ENCODE data around the gene SYNDIG1L.

SYNDIG1L gene

GRCh38 chr14:74414403-74415114, 11.5 kb downstream of the SYNDIG1L start:
- no peak for TF ChIP-seq CTCF (conservative IDR thresholded peaks at IDR 0.05; ENCODE audit: control insufficient read depth, insufficient read depth, low read depth, low read length)
- DNase-seq (ENCODE audit: low read depth) = no peak
- no peak overlapping the region for H3K4me3 ChIP-seq (ENCODE audit: control insufficient read depth, low read depth, low read length)

GRCh38 chr14:74413627-74414026, 12.4 kb downstream of the SYNDIG1L start:
- peak; percentile 3 for DNase-seq (ENCODE audit: low read depth)
- no peak for TF ChIP-seq CTCF (conservative IDR thresholded peaks at IDR 0.05; ENCODE audit: control insufficient read depth, insufficient read depth, low read depth, low read length)
- H3K4me3 ChIP-seq (ENCODE audit: control insufficient read depth, low read depth, low read length) = no peak overlapping the region

GRCh38 chr14:74412753-74413152, 13.3 kb downstream of the SYNDIG1L start:
- H3K4me3 ChIP-seq (ENCODE audit: control insufficient read depth, low read depth, low read length) = no peak overlapping the region
- no peak for TF ChIP-seq CTCF (conservative IDR thresholded peaks at IDR 0.05; ENCODE audit: control insufficient read depth, insufficient read depth, low read depth, low read length)

GRCh38 chr14:74411671-74412070, 14.3 kb downstream of the SYNDIG1L start:
- no peak overlapping the region for H3K4me3 ChIP-seq (ENCODE audit: control insufficient read depth, low read depth, low read length)
- DNase-seq (ENCODE audit: low read depth) = no peak
- TF ChIP-seq CTCF (conservative IDR thresholded peaks at IDR 0.05; ENCODE audit: control insufficient read depth, insufficient read depth, low read depth, low read length) = no peak

More at GRCh38 chr14:74412753-74413152, 13.3 kb downstream of the SYNDIG1L start:
- no peak for DNase-seq (ENCODE audit: low read depth)

GRCh38 chr14:74409441-74409840, 16.6 kb downstream of the SYNDIG1L start:
- TF ChIP-seq CTCF (conservative IDR thresholded peaks at IDR 0.05; ENCODE audit: control insufficient read depth, insufficient read depth, low read depth, low read length) = no peak
- no peak overlapping the region for H3K4me3 ChIP-seq (ENCODE audit: control insufficient read depth, low read depth, low read length)
- DNase-seq (ENCODE audit: low read depth) = no peak

- TF ChIP-seq CTCF (conservative IDR thresholded peaks at IDR 0.05; ENCODE audit: control insufficient read depth, insufficient read depth, low read depth, low read length) = no peak
- DNase-seq (ENCODE audit: low read depth) = no peak
- no peak overlapping the region for H3K4me3 ChIP-seq (ENCODE audit: control insufficient read depth, low read depth, low read length)
These were observed 17.1 kb downstream of the SYNDIG1L start for GRCh38 chr14:74408870-74409269.

GRCh38 chr14:74407801-74408154, 18.2 kb downstream of the SYNDIG1L start:
- H3K4me3 ChIP-seq (ENCODE audit: control insufficient read depth, low read depth, low read length) = no peak overlapping the region
- no peak for TF ChIP-seq CTCF (conservative IDR thresholded peaks at IDR 0.05; ENCODE audit: control insufficient read depth, insufficient read depth, low read depth, low read length)
- no peak for DNase-seq (ENCODE audit: low read depth)
